DMS53 treated with DMSO at 0.1 percent for 48 hours (cell line): ENCODE data around the gene RBM18.

ENCODE experiments used
- DNase-seq: peaks from one replicate; lab custom pipeline; 2025; ENCODE audit not compliant: unreplicated experiment; lab: John Stamatoyannopoulos, UW

The RBM18 gene

DNA sequence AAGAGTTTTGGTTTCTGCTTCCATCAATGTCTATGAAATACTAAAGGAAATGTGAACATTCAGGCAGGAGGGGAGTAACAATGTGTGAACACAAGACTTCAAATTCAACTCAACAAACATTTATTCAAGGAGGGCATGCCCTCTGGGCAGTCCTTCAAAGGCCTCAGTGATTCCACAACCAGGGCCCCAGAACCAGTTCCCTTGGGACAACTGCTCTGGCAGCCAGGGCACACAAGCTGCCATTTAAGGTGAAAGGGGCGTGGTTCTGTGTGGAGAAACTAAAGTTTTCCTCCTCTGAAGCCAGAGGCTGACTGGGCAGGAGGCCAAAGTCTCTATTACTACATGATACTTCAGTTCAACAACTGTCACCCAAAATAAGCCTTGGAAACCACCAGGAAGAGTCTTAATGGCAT lies 3.2 kb downstream of the RBM18 start:
- no peak for DNase-seq

DNA sequence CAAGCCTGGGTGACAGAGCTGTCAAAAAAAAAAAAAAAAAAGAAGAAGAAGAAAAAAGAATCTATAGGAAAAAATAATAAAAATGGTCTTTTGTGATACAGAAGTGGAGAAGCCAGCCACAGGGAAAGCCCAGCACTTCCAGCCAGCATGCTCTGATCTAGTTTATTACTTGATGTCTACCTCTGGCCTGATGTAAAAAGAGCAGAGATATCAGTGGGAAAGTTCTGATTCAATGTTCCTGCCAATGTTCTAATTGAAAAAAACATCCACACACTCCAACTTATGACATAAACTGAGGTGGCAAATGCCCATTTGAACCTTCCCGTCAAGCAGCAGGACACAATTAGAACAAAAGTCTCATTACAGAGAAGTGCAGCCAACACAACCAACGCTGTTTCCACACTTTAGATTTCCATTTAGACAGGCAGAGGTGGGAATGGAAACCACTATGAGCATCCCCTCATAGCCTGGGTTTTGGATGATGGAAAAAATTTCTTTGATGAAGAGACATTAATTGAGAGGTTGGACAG lies 5.7 kb downstream of the RBM18 start:
- DNase-seq, result no peak

DNA sequence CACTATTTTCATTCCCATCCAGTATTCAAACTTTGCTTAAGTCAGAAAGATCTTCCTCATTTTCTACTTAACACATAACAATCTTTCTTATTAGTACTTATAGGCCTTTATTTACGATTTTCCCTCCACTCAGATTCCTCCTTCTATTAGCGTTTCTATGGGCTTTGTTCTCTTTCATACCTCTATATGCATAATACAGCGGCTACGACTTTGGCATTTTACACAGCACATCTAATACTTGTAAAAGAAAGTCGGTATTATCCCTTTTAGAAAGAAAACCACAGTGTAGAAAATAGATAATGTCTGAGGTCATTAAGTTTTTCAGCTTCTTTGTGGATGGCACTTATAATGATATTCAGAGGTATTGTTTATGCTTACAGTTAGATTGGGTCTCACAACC lies 8.4 kb downstream of the RBM18 start:
- no peak for DNase-seq

- no peak for DNase-seq
These were observed 9.9 kb downstream of the RBM18 start for GRCh38 chr9:122254761-122255160.

- DNase-seq, result no peak
These were observed 11.8 kb downstream of the RBM18 start for GRCh38 chr9:122252796-122253195.

DNA sequence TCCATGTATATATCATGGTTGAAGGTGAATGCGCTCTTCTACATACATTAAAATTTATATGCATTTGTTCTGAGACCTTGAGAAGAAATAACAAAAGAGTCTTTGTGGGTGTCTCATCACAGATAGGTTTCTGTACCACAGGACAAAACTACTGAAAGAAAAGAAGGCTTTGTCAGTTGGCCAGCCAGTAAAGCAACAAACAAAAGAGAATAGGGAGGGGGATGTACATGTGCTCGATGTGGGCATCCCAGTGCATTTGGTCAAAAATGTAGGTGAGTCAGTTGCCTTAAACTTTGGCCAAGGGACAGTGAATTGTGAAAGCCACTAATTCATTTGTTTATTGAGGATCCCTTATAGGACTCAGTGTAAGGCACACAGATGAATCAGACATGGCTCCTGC lies 13.3 kb downstream of the RBM18 start:
- DNase-seq, result no peak

GRCh38 chr9:122248448-122248865 lies 16.2 kb downstream of the RBM18 start:
- DNase-seq, result no peak

- no peak for DNase-seq
These were observed 18.0 kb downstream of the RBM18 start for GRCh38 chr9:122246666-122247065.

GRCh38 chr9:122244349-122244748 lies 20.3 kb downstream of the RBM18 start:
- DNase-seq, result no peak

DNA sequence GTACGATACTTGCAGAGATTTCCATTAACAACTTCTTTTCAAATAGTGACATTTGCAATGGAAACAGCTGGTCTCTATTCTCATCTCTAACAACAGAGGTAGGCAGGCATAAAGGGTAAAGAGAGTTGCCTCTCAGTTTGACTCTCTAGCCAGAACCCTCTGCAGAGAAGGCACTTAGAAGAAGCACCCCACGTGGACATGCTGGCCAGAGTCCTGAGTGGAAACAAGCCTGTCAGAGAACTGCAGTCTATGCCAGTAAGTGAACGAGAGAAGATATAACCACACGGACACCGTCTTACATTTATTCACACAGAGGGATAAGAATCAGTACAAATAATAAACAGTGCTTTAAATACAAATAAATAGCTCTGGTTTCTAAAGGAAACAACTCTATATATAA lies 24.9 kb downstream of the RBM18 start:
- DNase-seq, result no peak

DNA sequence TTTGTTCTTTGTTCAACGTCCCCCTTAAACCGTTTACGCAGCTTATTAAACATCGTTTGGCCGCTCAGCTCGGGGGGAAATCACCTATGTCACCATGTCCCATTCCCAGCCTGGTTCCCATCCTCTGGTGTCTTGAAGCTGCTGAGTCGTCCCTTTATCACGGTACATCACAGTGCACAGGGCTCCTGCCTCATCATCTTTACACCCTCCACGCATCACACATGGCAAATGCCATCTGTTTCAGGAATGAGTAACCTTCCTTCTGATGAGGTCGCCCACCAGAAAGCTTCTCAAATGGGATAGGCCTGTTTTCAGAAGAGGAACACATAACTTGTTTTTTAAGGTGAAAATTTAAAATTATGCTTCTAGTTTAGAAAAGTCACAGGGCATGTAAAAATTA lies 28.0 kb downstream of the RBM18 start:
- no peak for DNase-seq

GRCh38 chr9:122234022-122234748 lies 30.5 kb downstream of the RBM18 start:
- DNase-seq, result no peak

DNA sequence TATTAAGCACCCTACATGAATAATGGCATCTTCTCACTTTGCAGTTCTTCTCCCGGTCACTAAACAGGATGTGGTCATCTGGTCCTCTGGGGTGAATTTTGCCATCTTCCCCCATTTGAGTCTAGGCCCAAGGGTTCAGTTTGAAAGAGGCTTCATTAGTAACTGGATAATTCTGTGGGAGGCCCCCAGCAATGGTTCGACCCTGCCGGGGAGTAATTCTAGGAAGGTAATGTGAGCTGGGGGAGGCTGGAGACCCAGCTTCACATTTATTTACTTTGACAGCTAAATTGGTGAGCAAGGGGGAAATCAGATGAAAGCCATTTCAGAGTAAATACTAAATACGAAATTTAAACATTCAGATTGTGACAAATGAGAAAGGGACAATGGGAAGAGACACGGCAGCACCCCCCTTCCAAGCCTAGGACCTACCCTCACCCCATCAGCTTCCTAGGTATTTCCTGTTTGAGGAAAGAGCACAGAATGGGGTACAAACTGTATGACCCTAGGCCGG lies 31.8 kb downstream of the RBM18 start:
- DNase-seq, result no peak

DNA sequence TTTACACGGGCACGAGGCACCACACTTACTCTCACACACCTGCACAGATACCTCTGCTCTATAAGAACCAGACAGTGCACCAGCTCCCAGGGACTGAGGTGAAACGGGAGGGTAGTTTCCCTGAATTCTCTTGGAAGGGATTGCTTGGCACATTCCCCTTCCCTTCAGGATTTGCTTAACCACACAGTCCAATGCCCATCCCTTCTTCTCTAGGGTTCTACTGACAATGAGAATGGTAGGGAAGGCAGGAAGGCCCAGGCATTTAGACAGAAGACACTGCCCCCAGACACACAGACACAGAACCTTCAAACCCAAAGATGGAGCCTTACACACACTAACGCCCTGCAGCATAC lies 35.2 kb downstream of the RBM18 start:
- DNase-seq, result no peak

DNA sequence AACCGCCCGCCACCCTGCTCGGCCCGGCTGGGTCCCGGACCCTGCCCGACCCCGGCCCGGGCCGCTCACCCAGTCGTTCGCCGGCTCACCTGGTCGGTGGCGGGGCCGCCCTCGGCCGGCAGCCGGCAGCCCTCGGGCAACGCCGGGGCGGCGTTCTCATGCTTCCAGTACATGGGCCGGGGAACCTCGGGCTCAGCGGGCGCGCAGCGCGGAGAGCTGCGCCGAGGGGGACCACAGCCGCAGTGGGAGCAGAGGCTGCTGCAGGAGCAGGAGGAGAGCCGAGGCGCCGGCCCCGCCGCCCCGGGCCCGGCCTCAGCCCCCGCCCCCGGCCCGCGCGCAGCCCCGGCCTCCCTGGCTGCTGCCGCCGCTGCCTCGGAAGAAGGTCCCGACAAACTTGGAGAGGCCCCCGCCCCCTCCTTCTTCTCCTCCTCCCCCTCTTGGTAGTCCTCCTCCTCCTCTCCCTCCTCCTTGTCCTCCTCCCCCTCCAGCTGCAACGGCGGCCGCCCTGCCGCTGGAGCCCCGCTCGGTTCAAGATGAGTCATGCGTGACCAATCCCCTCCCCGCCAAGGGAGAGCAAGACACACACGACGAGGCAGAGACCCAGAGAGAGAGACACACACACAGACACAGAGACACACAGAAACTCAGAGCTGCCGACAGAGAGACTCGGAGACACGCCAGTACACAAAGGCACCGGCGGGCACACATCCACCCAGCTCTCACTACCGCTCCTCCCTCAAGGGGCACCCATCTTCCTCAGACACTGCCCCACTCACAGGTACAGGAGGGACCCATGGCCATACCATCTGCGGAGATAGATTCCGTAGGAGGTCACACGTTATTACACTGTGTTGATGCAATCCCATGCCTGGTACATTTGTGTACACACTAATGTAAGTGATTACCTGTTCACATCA lies 35.8 kb downstream of the RBM18 start, which contains the start of gene LHX6:
Gene LHX6 (minus strand): TSS at position 390 of the 917 bp plus-strand sequence. CDS start 217 bp downstream, at position 173.
- no peak for DNase-seq

DNA sequence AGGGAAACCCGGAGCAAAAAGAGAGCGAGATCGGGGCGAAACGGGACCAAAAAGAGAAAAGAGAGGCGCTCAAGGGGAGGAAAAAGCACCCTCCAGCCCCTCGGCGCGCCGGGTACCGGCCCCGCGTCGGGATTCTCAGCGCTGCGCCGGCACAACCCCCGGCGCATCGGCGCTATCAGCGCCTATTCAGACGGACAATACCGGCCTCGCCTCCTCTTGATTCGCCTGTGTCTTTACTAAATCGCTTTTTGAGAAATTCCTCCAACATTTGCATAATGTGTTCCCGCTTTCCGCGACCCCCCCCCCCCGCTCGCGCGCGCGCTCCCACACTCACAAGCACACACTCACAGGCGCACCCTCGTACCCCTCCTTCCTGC lies 36.5 kb downstream of the RBM18 start:
- no peak for DNase-seq

DNA sequence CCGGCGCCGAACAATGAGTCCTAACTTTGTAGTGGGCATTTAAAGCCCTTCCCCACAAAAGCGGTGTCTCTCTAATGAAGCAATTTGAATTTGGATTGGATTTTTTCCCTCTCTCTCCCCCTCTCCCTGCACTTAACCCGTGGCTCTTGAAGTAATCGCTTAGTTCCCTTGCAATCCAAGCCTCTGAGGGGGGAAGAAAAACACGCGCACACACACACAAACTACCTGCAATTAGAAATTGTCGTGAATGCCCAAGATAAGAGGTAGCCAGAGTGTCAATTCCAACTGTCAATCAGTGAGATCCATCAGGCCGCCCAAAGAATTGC lies 37.1 kb downstream of the RBM18 start:
- DNase-seq, result no peak

DNA sequence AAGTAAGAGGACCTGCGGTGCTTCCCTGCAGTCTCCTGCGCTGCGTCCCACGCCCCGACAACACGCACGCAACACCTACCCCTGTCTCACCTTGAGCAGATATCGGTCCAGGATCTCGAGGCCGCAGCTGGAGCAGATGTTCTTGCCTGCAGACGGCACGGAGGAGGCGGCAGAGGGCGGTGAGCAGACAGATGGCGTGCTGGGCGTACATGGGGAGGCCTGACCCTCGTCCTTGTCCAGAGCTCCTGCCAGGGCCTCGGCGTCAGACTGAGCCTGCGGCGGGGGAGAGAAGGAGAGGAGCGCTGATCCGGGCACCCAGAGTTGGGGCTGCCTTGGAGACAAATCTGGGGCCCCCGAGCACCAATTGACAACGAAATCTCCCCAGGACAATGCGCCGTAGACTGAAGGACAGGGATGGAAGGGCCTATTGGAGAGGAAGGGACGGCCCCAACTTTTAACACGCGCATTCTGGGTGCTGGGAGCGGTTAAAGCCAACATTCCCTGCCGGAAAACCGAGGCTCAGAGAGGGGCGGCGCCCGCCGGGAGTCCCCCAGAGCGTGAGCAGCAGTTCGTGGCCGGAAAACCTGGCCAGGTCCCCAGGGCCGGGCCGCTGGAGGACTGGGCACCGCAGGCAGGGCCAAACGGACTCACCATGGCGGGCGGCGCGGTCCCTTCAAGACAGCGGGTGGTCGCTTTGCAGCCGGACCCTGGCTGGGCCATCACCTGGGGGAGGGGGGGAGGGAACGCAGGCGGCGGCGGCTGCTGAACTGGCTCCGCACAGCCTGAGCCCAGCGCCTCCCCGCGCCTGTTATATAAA lies 37.7 kb downstream of the RBM18 start:
- DNase-seq, result no peak

DNA sequence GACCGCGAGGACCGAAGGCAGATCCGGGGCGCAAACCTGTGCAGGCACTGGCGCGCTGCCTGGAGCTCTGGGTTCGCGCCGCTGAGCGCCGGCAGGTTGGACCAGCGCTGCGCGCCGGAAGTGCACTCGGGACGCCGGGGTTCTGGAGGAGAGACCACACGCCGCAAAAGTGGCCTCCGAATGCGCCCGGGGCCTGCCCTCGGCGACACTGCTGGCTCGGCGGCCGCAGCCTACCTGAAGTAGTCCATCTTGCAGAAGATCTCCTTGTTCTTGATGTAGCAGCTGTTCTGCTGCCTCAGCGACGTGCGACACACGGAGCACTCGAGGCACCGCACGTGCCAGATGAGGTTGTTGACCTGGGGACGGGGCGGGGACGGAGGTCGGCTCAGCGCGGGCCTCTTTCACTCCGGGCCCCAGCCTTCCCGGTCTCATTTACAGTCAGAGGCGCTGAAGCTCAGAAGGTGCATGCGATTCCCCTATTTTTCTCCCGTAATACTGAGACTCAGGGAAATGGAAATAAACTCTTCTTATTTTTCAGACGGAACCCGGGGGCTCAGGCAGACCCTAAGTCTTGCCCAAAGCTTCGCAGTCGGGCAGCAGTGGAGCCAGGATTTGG lies 38.4 kb downstream of the RBM18 start:
- no peak for DNase-seq

GRCh38 chr9:122225312-122226141 lies 39.1 kb downstream of the RBM18 start:
- no peak for DNase-seq
